ENCODE data around the gene IFNL4.

Gene IFNL4

GRCh38 chr19:39253374-39254149 is 4.9 kb upstream of the IFNL4 start:
- DNase-seq (ENCODE audit: low read depth in 1 of 2, low spot score in 1 of 2), result no peak
- no peak for TF ChIP-seq POLR2AphosphoS5 (IDR thresholded peaks at IDR 0.05; ENCODE audit: low read depth)
- no peak for TF ChIP-seq REST (IDR thresholded peaks at IDR 0.05; ENCODE audit: insufficient replicate concordance, low read depth)
- no peak for TF ChIP-seq SPI1 (IDR thresholded peaks at IDR 0.05; ENCODE audit: borderline replicate concordance, low read depth)
- TF ChIP-seq GABPA (IDR thresholded peaks at IDR 0.05; ENCODE audit: low read depth), result no peak
- no peak for TF ChIP-seq CTCF (IDR thresholded peaks at IDR 0.05; ENCODE audit: insufficient read depth, low read length)
- Histone ChIP-seq H3K27me3 (ENCODE audit: insufficient read depth, poor library complexity, severe bottlenecking) (peaks cover 9% of the 10 kb centered on the region), H3K27ac (replicated peaks) (no peak overlapping the region), H3K4me3 (replicated peaks; ENCODE audit: insufficient read depth, low read length) (no peak overlapping the region)

GRCh38 chr19:39252458-39252857 is 3.8 kb upstream of the IFNL4 start:
- TF ChIP-seq POLR2AphosphoS5 (IDR thresholded peaks at IDR 0.05; ENCODE audit: low read depth) (no peak), SPI1 (IDR thresholded peaks at IDR 0.05; ENCODE audit: borderline replicate concordance, low read depth) (no peak), CTCF (IDR thresholded peaks at IDR 0.05; ENCODE audit: insufficient read depth, low read length) (no peak), REST (IDR thresholded peaks at IDR 0.05; ENCODE audit: insufficient replicate concordance, low read depth) (no peak), GABPA (IDR thresholded peaks at IDR 0.05; ENCODE audit: low read depth) (no peak)
- H3K27ac ChIP-seq (replicated peaks), result no peak overlapping the region
- no peak for DNase-seq (ENCODE audit: low read depth in 1 of 2, low spot score in 1 of 2)
- H3K4me3 ChIP-seq (replicated peaks; ENCODE audit: insufficient read depth, low read length), result no peak overlapping the region
- H3K27me3 ChIP-seq (ENCODE audit: insufficient read depth, poor library complexity, severe bottlenecking), result peaks cover 12% of the 10 kb centered on the region

- peaks cover 12% of the 10 kb centered on the region for H3K27me3 ChIP-seq (ENCODE audit: insufficient read depth, poor library complexity, severe bottlenecking)
- no peak overlapping the region for H3K27ac ChIP-seq (replicated peaks)
- DNase-seq (ENCODE audit: low read depth in 1 of 2, low spot score in 1 of 2), result no peak
- TF ChIP-seq GABPA (IDR thresholded peaks at IDR 0.05; ENCODE audit: low read depth) (no peak), SPI1 (IDR thresholded peaks at IDR 0.05; ENCODE audit: borderline replicate concordance, low read depth) (no peak), REST (IDR thresholded peaks at IDR 0.05; ENCODE audit: insufficient replicate concordance, low read depth) (no peak), CTCF (IDR thresholded peaks at IDR 0.05; ENCODE audit: insufficient read depth, low read length) (no peak), POLR2AphosphoS5 (IDR thresholded peaks at IDR 0.05; ENCODE audit: low read depth) (no peak)
- H3K4me3 ChIP-seq (replicated peaks; ENCODE audit: insufficient read depth, low read length), result no peak overlapping the region
These were observed 3.2 kb upstream of the IFNL4 start for GRCh38 chr19:39251846-39252245.

Measured in HL-60 (cell line).